ENCODE measurements around the gene EDN1. TPM values are rescaled to one million over a fixed set of nuclear protein-coding genes. Genes with fewer than 3 reads are reported as not detected.

Gene EDN1
- total RNA-seq, 4 donors from 2014 or later: 3.6 to 38.4 (median 20.1) TPM

- no peak for TF ChIP-seq CTCF (IDR thresholded peaks at IDR 0.05)
- DNase-seq (ENCODE audit: low spot score) (no peak), ATAC-seq (ENCODE audit: low FRiP score) (no peak)
Measured at GRCh38 chr6:12278915-12279314, 11.2 kb upstream of the EDN1 start.

GRCh38 chr6:12279322-12280091 is 10.7 kb upstream of the EDN1 start:
- ATAC-seq (ENCODE audit: low FRiP score) (no peak), DNase-seq (ENCODE audit: low spot score) (no peak)
- TF ChIP-seq CTCF (IDR thresholded peaks at IDR 0.05): no peak

- TF ChIP-seq CTCF (IDR thresholded peaks at IDR 0.05): no peak
- no peak for DNase-seq (ENCODE audit: low spot score)
- no peak for ATAC-seq (ENCODE audit: low FRiP score)
Measured at GRCh38 chr6:12280458-12280857, 9.7 kb upstream of the EDN1 start.

GRCh38 chr6:12280902-12281301 is 9.3 kb upstream of the EDN1 start:
- TF ChIP-seq CTCF (IDR thresholded peaks at IDR 0.05): no peak
- DNase-seq (ENCODE audit: low spot score) (no peak), ATAC-seq (ENCODE audit: low FRiP score) (no peak)

GRCh38 chr6:12283904-12284303 is 6.3 kb upstream of the EDN1 start:
- no peak for TF ChIP-seq CTCF (IDR thresholded peaks at IDR 0.05)
- ATAC-seq (ENCODE audit: low FRiP score) (no peak), DNase-seq (ENCODE audit: low spot score) (no peak)

GRCh38 chr6:12286373-12287110 is 3.6 kb upstream of the EDN1 start:
- no peak for DNase-seq (ENCODE audit: low spot score)
- ATAC-seq (ENCODE audit: low FRiP score): no peak
- no peak for TF ChIP-seq CTCF (IDR thresholded peaks at IDR 0.05)

- no peak for TF ChIP-seq CTCF (IDR thresholded peaks at IDR 0.05)
- no peak for ATAC-seq (ENCODE audit: low FRiP score)
- DNase-seq (ENCODE audit: low spot score): no peak
Measured at GRCh38 chr6:12288211-12288618, 1.9 kb upstream of the EDN1 start.
